GM12891 (cell line): Measurements from ENCODE around the gene IGFALS.

Source experiments
- POLR2A ChIP-seq: IDR thresholded peaks from 2 replicates; pipeline ENCODE4 v1.6.1; 2011; ENCODE audit warnings: low read depth, low read length, control low read depth
- POLR2AphosphoS5 ChIP-seq: IDR thresholded peaks from 2 replicates; pipeline ENCODE4 v1.6.1; 2011; ENCODE audit warnings: low read depth, low read length, control low read depth
- SPI1 ChIP-seq: IDR thresholded peaks from 2 replicates; pipeline ENCODE4 v1.6.1; 2011; ENCODE audit warnings: low read depth, low read length, control low read depth
- TAF1 ChIP-seq: IDR thresholded peaks from 2 replicates; pipeline ENCODE4 v1.6.1; 2011; ENCODE audit warnings: low read depth, low read length, control low read depth

DNA sequence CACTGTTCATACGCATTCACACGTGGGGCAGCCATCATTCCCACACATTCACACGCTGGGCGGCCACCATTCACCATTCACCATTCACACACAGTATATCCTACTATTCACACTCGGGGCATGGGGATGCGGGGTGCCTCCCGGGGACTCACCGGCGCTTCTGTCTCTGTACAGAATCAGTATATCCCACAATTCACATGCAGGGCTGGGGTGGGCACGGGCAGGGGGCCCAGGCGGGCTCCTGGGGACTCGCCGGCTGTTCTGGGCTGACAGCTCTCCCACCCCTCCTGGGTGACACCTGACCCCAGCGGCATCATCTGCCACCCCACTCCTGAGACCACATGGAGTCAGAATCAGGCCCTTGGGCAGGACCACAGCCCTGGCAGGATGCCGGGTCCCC is 31.8 kb downstream of the IGFALS start:
- TF ChIP-seq POLR2AphosphoS5 (no peak), TAF1 (no peak), POLR2A (no peak), SPI1 (no peak)
